NCI-H510A (cell line): ENCODE measurements around the gene HLA-DRA.
"Not testable (repeated sequence)": the region's sequence is repeated elsewhere in the genome, so short reads cannot be mapped to it uniquely, and the experiment has no call there.

Source experiments
- DNase-seq: peaks from one replicate; lab custom pipeline; 2025; lab: John Stamatoyannopoulos, UW

The HLA-DRA gene

GRCh38 chr6:32431142-32431541, 8.5 kb upstream of the HLA-DRA start:
- DNase-seq = no peak

- no peak for DNase-seq
These were observed 7.6 kb upstream of the HLA-DRA start for GRCh38 chr6:32432050-32432450.

GRCh38 chr6:32433950-32434349, 5.7 kb upstream of the HLA-DRA start:
- DNase-seq = not testable (repeated sequence)

GRCh38 chr6:32436186-32436585, 3.5 kb upstream of the HLA-DRA start:
- DNase-seq = no peak

GRCh38 chr6:32436995-32437836, 2.5 kb upstream of the HLA-DRA start:
- DNase-seq = no peak

GRCh38 chr6:32439139-32439538, 548 bp upstream of the HLA-DRA start:
- no peak for DNase-seq

- no peak for DNase-seq
These were observed 2.6 kb downstream of the HLA-DRA start for GRCh38 chr6:32442243-32442667.

- no peak for DNase-seq
These were observed 3.4 kb downstream of the HLA-DRA start for GRCh38 chr6:32442977-32443552.

- DNase-seq = no peak
These were observed 4.7 kb downstream of the HLA-DRA start for GRCh38 chr6:32444433-32444832.

GRCh38 chr6:32445321-32445854, 5.7 kb downstream of the HLA-DRA start:
- DNase-seq = no peak

- no peak for DNase-seq
These were observed 8.2 kb downstream of the HLA-DRA start for GRCh38 chr6:32447932-32448331.

GRCh38 chr6:32449088-32449736, 9.5 kb downstream of the HLA-DRA start:
- no peak for DNase-seq

- DNase-seq = no peak
These were observed 17.4 kb downstream of the HLA-DRA start for GRCh38 chr6:32457054-32457453.

- DNase-seq = no peak
These were observed 20.2 kb downstream of the HLA-DRA start for GRCh38 chr6:32459781-32460424.

GRCh38 chr6:32460528-32460927, 20.8 kb downstream of the HLA-DRA start:
- DNase-seq = no peak

- no peak for DNase-seq
These were observed 21.8 kb downstream of the HLA-DRA start for GRCh38 chr6:32461493-32461892.

- no peak for DNase-seq
These were observed 22.9 kb downstream of the HLA-DRA start for GRCh38 chr6:32462609-32463008.

GRCh38 chr6:32467743-32468503, 28.2 kb downstream of the HLA-DRA start:
- not testable (repeated sequence) for DNase-seq

GRCh38 chr6:32472781-32473375, 33.2 kb downstream of the HLA-DRA start:
- no peak for DNase-seq

GRCh38 chr6:32473376-32474348, 34.0 kb downstream of the HLA-DRA start:
- not testable (repeated sequence) for DNase-seq
